Panc1 (cell line): Measurements from ENCODE around the gene APOBEC3G.
"Not testable (repeated sequence)": the region's sequence is repeated elsewhere in the genome, so short reads cannot be mapped to it uniquely, and the experiment has no call there.

Source experiments
- CTCF ChIP-seq: fragments of 450-650 bp; IDR thresholded peaks from 2 replicates; pipeline ENCODE4 v1.5.1; 2017; ENCODE audit warnings: mild to moderate bottlenecking
- POLR2AphosphoS5 ChIP-seq: IDR thresholded peaks from 2 replicates; pipeline ENCODE4 v1.6.1; 2012; ENCODE audit warnings: mild to moderate bottlenecking, low read depth, low read length, moderate library complexity
- REST ChIP-seq, 2 experiments: IDR thresholded peaks; 2 replicates each; pipeline ENCODE4 v1.6.1; 2011 to 2012; ENCODE audit warnings: low read depth in 2 of 2, control low read depth in 1 of 2, low read length in 1 of 2, mild to moderate bottlenecking in 1 of 2, moderate library complexity in 1 of 2; ENCODE audit not compliant: insufficient read depth in 1 of 2
- SIN3A ChIP-seq: IDR thresholded peaks from 2 replicates; pipeline ENCODE4 v1.6.1; 2012; ENCODE audit warnings: low read depth, mild to moderate bottlenecking, low read length, moderate library complexity, borderline replicate concordance; ENCODE audit not compliant: insufficient read depth
- TCF7L2 ChIP-seq: IDR thresholded peaks from 2 replicates; pipeline ENCODE4 v1.6.1; 2011; ENCODE audit warnings: mild to moderate bottlenecking, low read depth, low read length, inconsistent platforms

GRCh38 chr22:39045136-39045535 lies 31.9 kb upstream of the APOBEC3G start:
- not testable (repeated sequence) for TF ChIP-seq CTCF; SIN3A; POLR2AphosphoS5; REST (IDR thresholded peaks at IDR 0.05; ENCODE audit: insufficient read depth in 1 of 2, low read depth in 2 of 2, low read length in 1 of 2); TCF7L2
